ENCODE measurements around the gene COX10. TPM values are rescaled to one million over a fixed set of nuclear protein-coding genes. Genes with fewer than 3 reads are reported as not detected.
A peak's percentile ranks its signal among the peaks of the same experiment; 100 is the strongest.

The COX10 gene
- total RNA-seq, 1 experiment from 2014 or later, result 13.4 TPM

GRCh38 chr17:14061666-14062560 is 7.4 kb upstream of the COX10 start:
- no TSS peak for BruUV-seq (replicated peaks)
- POLR2A ChIA-PET, result no interaction called here
- CTCF ChIA-PET, result no interaction called here
- in situ Hi-C loops (cut with HindIII; ENCODE audit: low pct_unique_long_range_greater_than_20kb, low sequenced_read_pairs) (no loop called here), intact Hi-C loops (cut with micrococcal nuclease; ENCODE audit: unreplicated experiment) (loop anchor here (10.0 kb wide), 1 partner anchor 717 kb away; no protein-coding TSS in a partner anchor)
- peaks cover 6% of the 10 kb centered on the region; the same call in 1 of the 2 replicates for H3K4me1 ChIP-seq (ENCODE audit: control insufficient read depth, insufficient read depth, low read length)
- DNase-seq (ENCODE audit: low read depth, low spot score), result no peak
- H3K27ac ChIP-seq (ENCODE audit: low read length), result peak overlapping the region; percentile 31; the same call in 1 of the 2 replicates
- TF ChIP-seq POLR2AphosphoS5 (IDR thresholded peaks at IDR 0.05; ENCODE audit: low read depth, low read length), result no peak
- no peak for TF ChIP-seq SIN3A (IDR thresholded peaks at IDR 0.05; ENCODE audit: borderline replicate concordance, insufficient read depth, low read depth, low read length)
- H3K27me3 ChIP-seq (ENCODE audit: control insufficient read depth, insufficient read depth, low read length), result no peaks in the 10 kb centered on the region
- no peaks in the 10 kb centered on the region for H3K36me3 ChIP-seq (ENCODE audit: control insufficient read depth, insufficient read depth, low read length)
- H3K4me3 ChIP-seq (ENCODE audit: low read depth in 2 of 2, low read length in 2 of 2), result no peak overlapping the region
- peak; percentile 93 for ATAC-seq
- H3K9me3 ChIP-seq (ENCODE audit: control insufficient read depth, insufficient read depth, low read depth, low read length), result peaks cover 5% of the 10 kb centered on the region; the same call in 1 of the 2 replicates

GRCh38 chr17:14067347-14067746 is 2.0 kb upstream of the COX10 start:
- peaks cover 16% of the 10 kb centered on the region; the same call in 1 of the 2 replicates for H3K4me1 ChIP-seq (ENCODE audit: control insufficient read depth, insufficient read depth, low read length)
- H3K4me3 ChIP-seq (ENCODE audit: low read depth in 2 of 2, low read length in 2 of 2), result no peak overlapping the region
- peaks cover 7% of the 10 kb centered on the region; the same call in 1 of the 2 replicates for H3K36me3 ChIP-seq (ENCODE audit: control insufficient read depth, insufficient read depth, low read length)
- intact Hi-C loops (cut with micrococcal nuclease; ENCODE audit: unreplicated experiment), result loop anchor here (10.0 kb wide), 1 partner anchor 723 kb away; no protein-coding TSS in a partner anchor
- TF ChIP-seq POLR2AphosphoS5 (IDR thresholded peaks at IDR 0.05; ENCODE audit: low read depth, low read length) (no peak), TCF7L2 (IDR thresholded peaks at IDR 0.05; ENCODE audit: low read depth, low read length) (no peak), SIN3A (IDR thresholded peaks at IDR 0.05; ENCODE audit: borderline replicate concordance, insufficient read depth, low read depth, low read length) (no peak), CTCF (IDR thresholded peaks at IDR 0.05) (no peak)
- TF ChIP-seq, protein P1, sequence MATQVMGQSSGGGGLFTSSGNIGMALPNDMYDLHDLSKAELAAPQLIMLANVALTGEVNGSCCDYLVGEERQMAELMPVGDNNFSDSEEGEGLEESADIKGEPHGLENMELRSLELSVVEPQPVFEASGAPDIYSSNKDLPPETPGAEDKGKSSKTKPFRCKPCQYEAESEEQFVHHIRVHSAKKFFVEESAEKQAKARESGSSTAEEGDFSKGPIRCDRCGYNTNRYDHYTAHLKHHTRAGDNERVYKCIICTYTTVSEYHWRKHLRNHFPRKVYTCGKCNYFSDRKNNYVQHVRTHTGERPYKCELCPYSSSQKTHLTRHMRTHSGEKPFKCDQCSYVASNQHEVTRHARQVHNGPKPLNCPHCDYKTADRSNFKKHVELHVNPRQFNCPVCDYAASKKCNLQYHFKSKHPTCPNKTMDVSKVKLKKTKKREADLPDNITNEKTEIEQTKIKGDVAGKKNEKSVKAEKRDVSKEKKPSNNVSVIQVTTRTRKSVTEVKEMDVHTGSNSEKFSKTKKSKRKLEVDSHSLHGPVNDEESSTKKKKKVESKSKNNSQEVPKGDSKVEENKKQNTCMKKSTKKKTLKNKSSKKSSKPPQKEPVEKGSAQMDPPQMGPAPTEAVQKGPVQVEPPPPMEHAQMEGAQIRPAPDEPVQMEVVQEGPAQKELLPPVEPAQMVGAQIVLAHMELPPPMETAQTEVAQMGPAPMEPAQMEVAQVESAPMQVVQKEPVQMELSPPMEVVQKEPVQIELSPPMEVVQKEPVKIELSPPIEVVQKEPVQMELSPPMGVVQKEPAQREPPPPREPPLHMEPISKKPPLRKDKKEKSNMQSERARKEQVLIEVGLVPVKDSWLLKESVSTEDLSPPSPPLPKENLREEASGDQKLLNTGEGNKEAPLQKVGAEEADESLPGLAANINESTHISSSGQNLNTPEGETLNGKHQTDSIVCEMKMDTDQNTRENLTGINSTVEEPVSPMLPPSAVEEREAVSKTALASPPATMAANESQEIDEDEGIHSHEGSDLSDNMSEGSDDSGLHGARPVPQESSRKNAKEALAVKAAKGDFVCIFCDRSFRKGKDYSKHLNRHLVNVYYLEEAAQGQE (IDR thresholded peaks at IDR 0.05; ENCODE audit: insufficient read depth in 1 of 2, low read depth in 2 of 2, low read length in 1 of 2), result no peak
- no peak for DNase-seq (ENCODE audit: low read depth, low spot score)
- in situ Hi-C loops (cut with HindIII; ENCODE audit: low pct_unique_long_range_greater_than_20kb, low sequenced_read_pairs), result no loop called here
- H3K27ac ChIP-seq (ENCODE audit: low read length), result no peak overlapping the region
- ChIA-PET CTCF (no interaction called here), POLR2A (no interaction called here)
- no TSS peak for BruUV-seq (replicated peaks)
- ATAC-seq, result no peak
- H3K27me3 ChIP-seq (ENCODE audit: control insufficient read depth, insufficient read depth, low read length), result no peaks in the 10 kb centered on the region
- peaks cover 5% of the 10 kb centered on the region; the same call in 1 of the 2 replicates for H3K9me3 ChIP-seq (ENCODE audit: control insufficient read depth, insufficient read depth, low read depth, low read length)
